Stimulated activated CD4-positive, alpha-beta T cell treated with anti-CD3 and anti-CD28 coated beads, Interleukin-12 subunit alpha, Interleukin-12 subunit beta, amount 100 ng/mL, for 48 hours (primary cell): ENCODE results near the gene FOXP1.
A peak's percentile ranks its signal among the peaks of the same experiment; 100 is the strongest.
"Not testable (repeated sequence)": the region's sequence is repeated elsewhere in the genome, so short reads cannot be mapped to it uniquely, and the experiment has no call there.

ENCODE experiments used
- DNase-seq, 3 donors: peaks; one replicate each; pipeline ENCODE4 v3.0.0-alpha.2; 2020; ENCODE audit warnings: low read depth in 2 of 3, low spot score in 1 of 3

The FOXP1 gene

GRCh38 chr3:71532639-71533395, 50.7 kb downstream of the FOXP1 start:
- no peak for DNase-seq

- no peak for DNase-seq
Observed at GRCh38 chr3:71530903-71531530, 52.5 kb downstream of the FOXP1 start.

GRCh38 chr3:71528816-71529215, 54.7 kb downstream of the FOXP1 start:
- no peak for DNase-seq

- DNase-seq: not testable (repeated sequence)
Observed at GRCh38 chr3:71526448-71526847, 57.1 kb downstream of the FOXP1 start.

GRCh38 chr3:71525391-71525790, 58.1 kb downstream of the FOXP1 start:
- no peak for DNase-seq

GRCh38 chr3:71524672-71525071, 58.9 kb downstream of the FOXP1 start:
- DNase-seq: no peak

GRCh38 chr3:71523628-71524027, 59.9 kb downstream of the FOXP1 start:
- DNase-seq: no peak

- no peak for DNase-seq
Observed at GRCh38 chr3:71521940-71522876, 61.3 kb downstream of the FOXP1 start.

GRCh38 chr3:71521021-71521352, 62.5 kb downstream of the FOXP1 start:
- DNase-seq: no peak

- DNase-seq: no peak
Observed at GRCh38 chr3:71520161-71521020, 63.1 kb downstream of the FOXP1 start.

- no peak for DNase-seq
Observed at GRCh38 chr3:71518089-71518488, 65.4 kb downstream of the FOXP1 start.

GRCh38 chr3:71517271-71517791, 66.2 kb downstream of the FOXP1 start:
- DNase-seq: no peak

GRCh38 chr3:71515636-71516365, 67.7 kb downstream of the FOXP1 start:
- no peak for DNase-seq

- no peak for DNase-seq
Observed at GRCh38 chr3:71514621-71515020, 68.9 kb downstream of the FOXP1 start.

- no peak for DNase-seq
Observed at GRCh38 chr3:71513515-71513914, 70.0 kb downstream of the FOXP1 start.

- DNase-seq: no peak
Observed at GRCh38 chr3:71513081-71513480, 70.4 kb downstream of the FOXP1 start.

- DNase-seq: no peak
Observed at GRCh38 chr3:71512544-71512943, 71.0 kb downstream of the FOXP1 start.

- DNase-seq: peak in 1 of 3 donors; percentile 31
Observed at GRCh38 chr3:71512000-71512399, 71.5 kb downstream of the FOXP1 start.

- DNase-seq: no peak
Observed at GRCh38 chr3:71511446-71511845, 72.1 kb downstream of the FOXP1 start.

- no peak for DNase-seq
Observed at GRCh38 chr3:71511037-71511436, 72.5 kb downstream of the FOXP1 start.
